ENCODE measurements around the gene KAT2B. TPM values are rescaled to one million over a fixed set of nuclear protein-coding genes. Genes with fewer than 3 reads are reported as not detected.

KAT2B gene
- 5.3 and 5.9 TPM in 2 replicates for total RNA-seq

DNA sequence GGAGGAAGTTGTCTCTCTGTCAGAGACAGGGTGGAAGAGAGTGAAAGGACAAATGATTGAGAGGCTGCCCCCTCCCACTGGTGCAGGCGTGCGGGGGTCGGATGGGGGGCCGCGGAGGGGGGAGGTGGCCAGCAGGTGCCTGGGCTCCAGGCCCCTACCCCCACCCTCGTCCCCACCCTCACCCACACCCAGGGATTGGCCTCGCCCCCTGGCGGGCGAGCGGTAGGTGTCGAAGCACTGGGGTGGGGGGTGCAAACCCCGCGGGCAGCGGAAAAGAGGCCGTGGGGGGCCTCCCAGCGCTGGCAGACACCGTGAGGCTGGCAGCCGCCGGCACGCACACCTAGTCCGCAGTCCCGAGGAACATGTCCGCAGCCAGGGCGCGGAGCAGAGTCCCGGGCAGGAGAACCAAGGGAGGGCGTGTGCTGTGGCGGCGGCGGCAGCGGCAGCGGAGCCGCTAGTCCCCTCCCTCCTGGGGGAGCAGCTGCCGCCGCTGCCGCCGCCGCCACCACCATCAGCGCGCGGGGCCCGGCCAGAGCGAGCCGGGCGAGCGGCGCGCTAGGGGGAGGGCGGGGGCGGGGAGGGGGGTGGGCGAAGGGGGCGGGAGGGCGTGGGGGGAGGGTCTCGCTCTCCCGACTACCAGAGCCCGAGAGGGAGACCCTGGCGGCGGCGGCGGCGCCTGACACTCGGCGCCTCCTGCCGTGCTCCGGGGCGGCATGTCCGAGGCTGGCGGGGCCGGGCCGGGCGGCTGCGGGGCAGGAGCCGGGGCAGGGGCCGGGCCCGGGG is at the start of gene KAT2B:
TSS of gene KAT2B (plus strand) at position 682 of the 783 bp plus-strand sequence. CDS start at position 714, 32 bp downstream.

DNA sequence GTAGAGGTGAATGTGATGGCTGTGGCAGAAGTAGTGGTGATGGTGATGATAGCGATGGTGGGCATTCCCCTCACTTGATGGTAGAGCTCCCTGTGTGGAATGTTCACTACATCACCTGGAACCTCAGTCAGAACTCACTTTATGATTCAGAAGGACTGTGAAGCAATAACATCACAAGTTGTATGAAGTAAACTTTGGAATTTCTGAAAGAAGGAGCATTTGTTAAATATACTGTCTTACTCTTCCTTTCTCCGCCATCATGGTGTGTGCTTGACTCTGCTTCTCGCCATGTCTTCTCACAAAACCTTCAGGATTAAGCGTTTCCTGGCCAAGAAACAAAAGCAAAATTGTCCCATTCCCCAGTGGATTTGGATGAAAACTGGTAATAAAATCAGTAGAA is 28.1 kb upstream of the KAT2B start, which contains the start of gene PP2D1:
TSS of gene PP2D1 (minus strand) at position 101 of the 400 bp plus-strand sequence. CDS start 192 bp downstream, outside the sequence.

DNA sequence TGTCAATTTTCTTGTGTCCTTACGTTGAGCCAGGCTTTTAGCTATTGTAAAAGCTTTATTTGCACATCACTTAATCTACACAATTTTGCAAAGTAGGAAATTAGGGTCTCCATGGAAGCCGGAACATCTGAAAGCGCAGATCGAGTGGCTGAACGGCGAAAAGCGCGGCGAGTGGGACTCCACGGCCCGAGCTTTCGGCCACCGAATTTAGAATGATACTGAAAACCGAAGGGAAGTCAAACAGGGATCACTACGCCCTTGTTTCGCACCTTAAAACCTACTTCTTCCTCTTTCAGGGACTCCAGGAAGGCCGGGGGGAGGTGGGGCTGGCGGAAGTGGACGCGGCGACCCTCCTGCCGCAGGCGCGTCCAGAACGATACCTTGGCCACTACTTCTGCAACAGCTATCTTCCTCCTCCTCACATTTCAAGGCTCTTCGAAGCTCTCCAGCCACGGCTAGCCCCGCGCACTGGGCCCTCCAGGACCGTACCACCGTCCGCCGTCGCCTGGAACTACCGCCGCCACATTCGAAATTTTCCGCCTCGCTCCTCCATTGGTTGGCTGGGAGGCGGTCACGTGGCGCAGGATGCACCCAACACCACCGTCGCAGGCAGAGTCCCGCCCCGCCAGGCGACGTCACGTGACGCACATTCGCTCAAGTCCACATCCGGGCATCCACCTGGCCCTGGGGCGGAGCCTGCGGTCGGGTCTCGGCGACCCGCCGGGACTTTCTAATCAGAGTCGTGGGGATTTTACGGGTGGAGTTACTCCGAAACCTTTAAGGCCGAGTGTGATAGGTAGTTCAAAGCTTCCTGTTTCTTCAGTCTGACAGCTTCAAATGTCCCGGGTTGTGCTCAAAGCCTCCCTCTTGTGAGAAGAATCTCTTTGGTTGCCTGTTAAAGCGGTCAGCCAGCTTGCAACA is 145.7 kb downstream of the KAT2B start, which contains the start of gene SGO1:
TSS of gene SGO1 (minus strand) at position 528 of the 921 bp plus-strand sequence. CDS start 2,179 bp downstream, outside the sequence.

Other genes with a start within 250 kb of the KAT2B start
- gene EFHB, start 106.2 kb upstream of the KAT2B start, total RNA-seq, result 0.18 and 0.28 TPM in 2 replicates
- 37.7 and 40.6 TPM in 2 replicates for gene RAB5A, start 93.3 kb upstream of the KAT2B start, total RNA-seq
- gene PP2D1, start 28.2 kb upstream of the KAT2B start, total RNA-seq, result not detected in 2 replicates
- gene SGO1, start 145.8 kb downstream of the KAT2B start, total RNA-seq, result 0.55 and 0.57 TPM in 2 replicates

Data from smooth muscle cell of bladder (primary cell).